COLO668 (cell line): ENCODE data around the gene SLC9C1.
"Not testable (repeated sequence)": the region's sequence is repeated elsewhere in the genome, so short reads cannot be mapped to it uniquely, and the experiment has no call there.

ENCODE experiments used
- DNase-seq: peaks from one replicate; lab custom pipeline; 2025; ENCODE audit not compliant: unreplicated experiment; lab: John Stamatoyannopoulos, UW

Gene SLC9C1

GRCh38 chr3:112199622-112200316 lies 94.2 kb downstream of the SLC9C1 start:
- DNase-seq = no peak

- no peak for DNase-seq
Measured at GRCh38 chr3:112197131-112197530, 96.9 kb downstream of the SLC9C1 start.

GRCh38 chr3:112187300-112187699 lies 106.7 kb downstream of the SLC9C1 start:
- no peak for DNase-seq

GRCh38 chr3:112185423-112186035 lies 108.5 kb downstream of the SLC9C1 start:
- DNase-seq = not testable (repeated sequence)

GRCh38 chr3:112175646-112176045 lies 118.4 kb downstream of the SLC9C1 start:
- no peak for DNase-seq

- DNase-seq = no peak
Measured at GRCh38 chr3:112175037-112175436, 119.0 kb downstream of the SLC9C1 start.

GRCh38 chr3:112171144-112171543 lies 122.9 kb downstream of the SLC9C1 start:
- DNase-seq = no peak

GRCh38 chr3:112170046-112170445 lies 124.0 kb downstream of the SLC9C1 start:
- DNase-seq = no peak

- no peak for DNase-seq
Measured at GRCh38 chr3:112167758-112168157, 126.3 kb downstream of the SLC9C1 start.

- no peak for DNase-seq
Measured at GRCh38 chr3:112149136-112149535, 144.9 kb downstream of the SLC9C1 start.

- DNase-seq = no peak
Measured at GRCh38 chr3:112143689-112144088, 150.3 kb downstream of the SLC9C1 start.

- DNase-seq = no peak
Measured at GRCh38 chr3:112143251-112143650, 150.8 kb downstream of the SLC9C1 start.

GRCh38 chr3:112141293-112141692 lies 152.7 kb downstream of the SLC9C1 start:
- no peak for DNase-seq

GRCh38 chr3:112140584-112140983 lies 153.4 kb downstream of the SLC9C1 start:
- DNase-seq = no peak

GRCh38 chr3:112138219-112138969 lies 155.6 kb downstream of the SLC9C1 start:
- DNase-seq = no peak

- no peak for DNase-seq
Measured at GRCh38 chr3:112137781-112138180, 156.2 kb downstream of the SLC9C1 start.

GRCh38 chr3:112136959-112137693 lies 156.9 kb downstream of the SLC9C1 start:
- DNase-seq = peak; percentile 10

GRCh38 chr3:112136046-112136445 lies 158.0 kb downstream of the SLC9C1 start:
- no peak for DNase-seq

- no peak for DNase-seq
Measured at GRCh38 chr3:112134335-112135124, 159.5 kb downstream of the SLC9C1 start.

GRCh38 chr3:112133626-112134334 lies 160.2 kb downstream of the SLC9C1 start:
- no peak for DNase-seq
